CMK (cell line): ENCODE results near the gene CFAP100.
A peak's percentile ranks its signal among the peaks of the same experiment; 100 is the strongest.

Source experiments
- DNase-seq: peaks from one replicate; pipeline ENCODE4 v3.0.0-alpha.2; 2010; ENCODE audit warnings: low read depth

The CFAP100 gene

DNA sequence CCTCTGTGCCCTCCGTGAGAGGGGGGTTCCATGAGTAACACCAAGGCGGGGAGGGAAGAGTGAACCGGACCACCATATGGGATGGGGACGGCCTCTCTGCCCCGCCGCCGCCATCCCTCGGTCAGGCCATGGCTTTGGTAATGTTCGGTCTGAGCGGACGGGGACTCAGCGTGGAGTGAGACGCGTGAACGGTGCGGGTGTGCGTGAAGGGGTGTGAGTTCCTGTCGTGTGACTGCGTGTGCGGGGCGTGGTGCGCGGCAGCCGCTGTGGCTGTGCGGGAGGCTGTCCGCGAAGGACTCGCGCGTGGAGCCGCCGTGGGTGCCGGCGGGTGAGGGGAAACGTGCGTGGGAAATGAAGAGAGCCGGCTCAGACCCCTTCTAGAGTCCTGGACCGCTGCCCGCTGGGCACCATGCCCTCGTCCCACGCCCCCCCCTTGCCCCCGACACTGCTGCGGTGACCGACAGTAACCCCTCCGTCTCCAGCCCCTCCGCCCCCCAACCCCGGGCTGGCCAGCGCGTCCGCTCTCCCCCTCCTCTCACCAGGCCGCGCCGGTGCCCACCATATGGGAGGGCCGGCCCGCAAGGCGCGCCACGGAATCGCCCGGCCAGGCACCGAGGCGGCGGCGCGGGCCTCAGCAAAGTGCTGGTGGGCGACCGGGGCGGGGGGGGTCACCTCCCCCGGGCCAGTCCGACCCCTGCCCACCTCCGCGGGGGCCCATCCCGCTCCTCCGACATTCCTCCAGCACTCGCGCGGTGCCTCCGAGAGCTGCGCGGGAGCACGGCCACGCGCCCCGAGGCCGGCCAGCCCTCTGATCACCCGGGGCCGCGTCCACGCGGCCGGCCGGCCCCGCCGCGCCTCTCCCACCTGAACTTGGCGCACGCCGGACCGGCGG is 38.1 kb upstream of the CFAP100 start:
- no peak for DNase-seq

DNA sequence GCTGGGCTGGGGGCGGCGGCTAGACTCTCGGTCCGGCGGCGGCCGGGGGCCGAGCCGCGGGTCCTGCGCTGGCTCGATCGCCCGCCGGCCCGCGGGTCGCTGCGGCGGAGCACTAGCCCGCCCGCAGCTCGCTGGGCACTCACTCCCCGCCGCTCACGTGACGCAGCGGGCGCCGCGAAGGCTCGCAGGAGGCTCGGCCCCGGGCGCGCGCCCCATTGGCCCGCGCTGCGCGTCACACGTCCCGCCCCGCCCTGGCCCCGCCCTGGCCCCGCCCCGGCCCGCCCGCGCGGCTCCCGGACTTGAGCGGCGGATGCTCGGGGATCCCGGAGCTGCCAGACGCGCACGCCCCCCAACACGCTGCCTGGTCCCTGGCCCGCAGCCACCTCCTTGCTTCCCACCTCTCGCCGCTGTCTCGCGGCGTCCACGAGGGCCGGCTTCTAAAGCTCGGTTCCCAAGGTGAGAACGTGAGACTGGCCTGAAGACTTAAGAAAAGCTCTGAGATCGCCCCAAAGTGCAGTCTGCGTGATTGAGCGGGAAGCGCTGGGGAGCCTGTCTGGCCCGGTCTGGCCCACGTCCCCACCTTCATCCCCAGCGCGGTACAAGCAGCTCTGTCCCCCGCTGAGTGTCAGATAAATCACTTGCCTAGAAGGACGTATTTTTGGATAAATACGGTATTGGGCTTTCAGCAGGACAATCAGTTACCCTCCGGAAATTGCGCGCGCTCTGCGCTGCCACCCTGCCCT is 37.2 kb upstream of the CFAP100 start, which contains the start of gene KLF15:
KLF15 (minus strand) TSS at position 114 of the 743 bp plus-strand sequence. CDS start 4,486 bp downstream, outside the sequence.
- peak; percentile 30 for DNase-seq

GRCh38 chr3:126358038-126358815 is 36.5 kb upstream of the CFAP100 start:
- no peak for DNase-seq

GRCh38 chr3:126358816-126359181 is 35.9 kb upstream of the CFAP100 start:
- DNase-seq: no peak

- no peak for DNase-seq
Measured at GRCh38 chr3:126360046-126360713, 34.5 kb upstream of the CFAP100 start.

GRCh38 chr3:126360714-126361060 is 34.0 kb upstream of the CFAP100 start:
- no peak for DNase-seq

DNA sequence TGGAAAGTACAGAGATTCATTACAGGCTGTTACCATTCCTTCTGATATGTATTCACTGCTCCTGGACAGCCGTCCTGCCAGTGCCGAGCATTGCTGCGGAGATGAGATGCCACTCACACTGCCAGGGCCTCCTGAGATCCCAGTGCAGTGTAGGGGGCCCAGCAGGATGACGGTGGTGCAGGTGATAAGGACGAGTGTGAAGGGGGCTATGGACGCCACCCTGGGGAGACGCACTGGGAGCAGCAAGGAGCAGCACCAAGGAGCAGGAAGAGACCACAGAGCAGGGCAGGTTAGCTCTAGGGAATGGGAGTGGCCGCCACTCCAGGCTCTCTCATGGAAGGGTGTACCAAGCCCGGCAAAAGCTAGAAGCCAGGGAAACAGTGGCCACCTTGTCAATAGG is 33.5 kb upstream of the CFAP100 start:
- DNase-seq: no peak

GRCh38 chr3:126364130-126364695 is 30.5 kb upstream of the CFAP100 start:
- no peak for DNase-seq

DNA sequence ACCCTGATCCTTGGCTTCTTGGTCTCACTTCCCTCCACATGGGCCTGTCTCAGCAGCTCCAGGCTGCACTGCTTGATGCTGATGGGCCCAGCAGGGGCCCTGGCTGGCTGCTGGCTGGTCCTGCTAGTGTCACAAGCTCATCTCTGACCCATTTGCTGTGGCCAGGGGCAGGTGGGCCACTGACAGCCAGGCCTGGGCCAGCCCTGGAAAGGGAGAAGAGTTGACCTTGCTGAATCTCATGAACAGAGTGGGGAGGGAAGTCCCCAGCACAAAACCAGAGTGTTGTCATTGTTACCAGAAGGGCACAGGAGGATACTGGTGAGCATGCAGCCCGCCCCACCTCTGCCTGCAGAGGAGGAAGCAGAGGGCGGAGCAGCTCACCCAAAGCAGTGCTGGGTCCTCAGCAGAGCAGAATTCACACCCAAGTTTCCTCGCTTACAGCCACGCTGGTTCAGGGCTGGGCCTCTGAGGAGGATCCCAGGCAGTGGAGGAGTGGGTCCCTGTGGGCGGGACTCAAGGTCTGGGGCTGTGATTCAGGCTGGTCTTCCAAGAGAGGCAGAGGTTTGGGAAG is 29.9 kb upstream of the CFAP100 start:
- no peak for DNase-seq

DNA sequence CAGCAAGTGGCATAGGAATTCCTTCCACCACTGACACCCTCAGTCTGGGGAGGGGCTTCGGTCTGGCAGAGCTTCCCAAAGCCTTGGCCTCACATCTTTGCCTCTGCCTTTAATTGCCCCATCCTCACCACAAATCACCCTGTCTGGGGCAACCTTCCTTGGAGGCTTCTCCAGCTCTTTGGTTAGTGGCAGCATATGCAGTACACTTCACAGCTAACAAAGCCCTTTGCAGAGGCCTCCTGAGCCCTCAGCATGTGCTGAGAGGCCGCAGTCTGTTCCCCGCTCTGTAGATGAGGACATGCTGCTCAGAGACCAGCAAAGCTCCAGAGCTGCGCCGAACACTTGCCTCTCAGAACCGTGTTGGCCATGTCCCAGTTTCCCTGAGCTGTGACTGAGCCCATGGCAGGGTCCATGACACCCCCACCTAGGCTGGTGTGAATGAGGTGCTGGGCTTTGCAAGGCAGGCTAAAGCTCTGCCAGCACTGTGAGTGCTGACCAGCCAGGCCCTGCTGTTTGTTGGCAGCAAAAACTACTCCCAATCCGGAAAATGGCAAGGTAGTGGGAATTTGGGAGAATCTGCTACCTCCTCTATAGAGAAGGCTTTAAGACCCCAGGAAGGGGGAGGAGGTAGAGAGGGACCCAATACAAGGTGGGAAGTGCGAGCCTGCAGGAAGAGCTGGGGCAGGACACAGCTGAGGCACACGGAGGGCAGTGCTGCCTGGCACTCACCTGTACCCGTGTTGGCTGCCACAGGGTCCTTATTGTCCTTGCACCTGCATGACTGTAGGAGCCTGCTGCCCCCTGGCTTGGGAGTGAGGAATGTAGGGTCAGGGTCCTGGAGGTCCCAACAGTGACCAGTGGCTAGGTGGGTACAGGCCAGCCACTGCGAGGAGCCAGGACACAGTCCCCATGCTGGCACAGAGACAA is 29.1 kb upstream of the CFAP100 start:
- no peak for DNase-seq

DNA sequence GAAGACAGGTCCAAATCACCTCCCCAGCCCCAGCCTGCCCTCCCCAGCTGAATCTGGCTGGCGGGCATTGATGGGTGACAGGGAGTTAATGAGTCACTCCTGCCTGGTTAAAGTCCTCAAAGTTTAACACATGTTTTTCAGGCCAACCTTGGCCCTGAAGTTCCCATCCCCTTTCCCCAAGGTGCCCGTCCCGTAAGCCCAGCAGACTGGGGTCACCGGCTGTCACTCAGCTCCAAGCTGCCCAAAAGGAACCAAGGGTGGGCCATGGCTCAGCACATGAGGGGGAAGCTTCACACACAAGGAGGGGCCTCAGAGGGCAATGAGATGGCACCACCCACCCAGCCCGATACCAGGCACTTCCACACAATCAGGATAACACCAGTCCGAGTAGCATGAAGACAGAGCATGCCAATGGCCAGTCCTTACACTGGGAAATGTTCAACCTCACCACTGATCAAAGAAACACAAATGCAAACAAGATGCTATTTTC is 27.3 kb upstream of the CFAP100 start:
- DNase-seq: no peak

- DNase-seq: no peak
Measured at GRCh38 chr3:126369490-126369889, 25.2 kb upstream of the CFAP100 start.

DNA sequence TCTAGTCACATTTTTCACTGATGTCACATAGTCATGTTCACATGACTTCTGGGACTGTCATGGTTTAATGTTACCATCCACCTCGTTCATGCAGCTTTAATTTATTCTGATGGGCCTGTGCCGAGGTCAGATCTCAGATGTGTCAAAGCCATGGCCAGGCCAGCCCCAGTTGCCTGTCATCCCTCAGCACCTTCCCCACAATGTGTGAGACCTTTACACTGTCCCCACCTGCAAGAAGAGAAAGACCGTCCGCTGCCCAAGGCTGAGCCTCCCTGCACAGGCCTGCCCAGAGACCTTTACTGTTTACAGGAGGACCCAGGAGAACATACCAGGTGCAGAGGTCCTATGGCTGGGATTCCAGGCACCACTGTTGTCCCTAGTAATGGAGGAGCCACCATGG is 24.7 kb upstream of the CFAP100 start:
- DNase-seq: no peak

- no peak for DNase-seq
Measured at GRCh38 chr3:126370606-126371005, 24.1 kb upstream of the CFAP100 start.

DNA sequence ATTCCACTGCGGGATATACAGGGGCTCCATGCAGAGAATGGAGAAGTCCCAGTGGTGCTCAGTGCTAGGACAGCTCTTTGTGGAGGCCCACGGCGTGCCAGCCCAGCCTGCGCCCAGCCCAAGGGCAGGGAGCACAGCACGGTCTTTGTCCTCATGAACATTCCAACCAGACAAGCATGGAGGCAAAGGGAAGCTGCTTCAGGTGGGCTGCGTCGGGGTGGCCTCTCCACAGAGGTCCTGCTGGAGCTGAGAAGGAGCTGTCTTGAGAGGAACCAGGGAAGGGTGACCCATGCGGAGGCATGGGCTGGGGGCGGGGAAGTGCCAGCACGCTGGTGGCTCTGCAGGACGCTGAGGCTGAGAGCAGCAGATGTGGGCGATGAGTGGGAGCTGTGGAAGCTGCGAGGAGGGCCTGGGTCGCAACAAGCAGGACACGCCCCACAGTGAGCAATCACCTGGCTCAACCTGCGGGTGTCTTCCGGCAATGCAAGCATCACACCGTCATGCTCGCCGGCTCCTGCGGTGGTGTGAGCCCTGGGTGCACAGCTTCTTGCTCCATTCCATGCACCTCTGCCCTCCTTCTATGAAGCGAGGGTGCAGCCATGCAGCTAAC is 23.5 kb upstream of the CFAP100 start:
- DNase-seq: no peak

DNA sequence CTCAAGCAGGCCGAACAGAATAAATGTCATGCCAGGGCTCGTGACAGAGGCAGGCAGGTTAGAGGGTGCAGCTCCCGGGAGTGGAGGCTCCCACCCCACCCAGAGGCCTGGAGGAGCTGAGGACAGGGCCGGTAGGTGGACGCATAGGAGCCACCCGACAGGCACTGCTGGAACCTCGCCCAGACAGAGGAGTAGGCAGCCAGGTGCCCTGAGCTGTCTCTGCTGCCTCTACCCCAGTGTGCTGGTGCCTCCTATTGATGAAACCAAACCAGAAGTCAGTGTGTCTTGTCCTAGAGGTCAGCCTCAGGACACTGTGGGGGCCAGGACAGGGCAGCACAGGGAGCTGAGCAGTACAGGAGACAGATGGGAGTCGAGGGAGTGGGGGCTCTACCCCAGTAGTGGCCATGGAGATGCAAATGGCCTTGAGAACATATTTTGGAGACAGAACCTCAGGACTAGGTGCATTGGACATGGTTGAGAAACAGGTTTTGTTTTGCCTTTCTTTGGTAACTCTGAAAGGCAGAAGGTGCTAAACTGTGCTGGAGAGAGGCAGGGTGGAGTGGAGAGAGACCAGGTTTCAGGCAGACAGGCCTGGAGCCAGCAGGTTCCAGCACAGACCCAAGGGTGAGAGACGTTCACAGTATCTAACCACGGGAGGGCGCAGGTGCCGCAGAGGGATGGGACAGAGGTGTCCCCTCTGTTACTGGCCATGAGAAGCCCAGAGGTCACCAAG is 22.1 kb upstream of the CFAP100 start:
- DNase-seq: no peak

- DNase-seq: no peak
Measured at GRCh38 chr3:126373146-126373613, 21.5 kb upstream of the CFAP100 start.

- no peak for DNase-seq
Measured at GRCh38 chr3:126373682-126374601, 20.8 kb upstream of the CFAP100 start.
